ENCODE measurements around the gene MRPL37.
"Not testable (repeated sequence)": the region's sequence is repeated elsewhere in the genome, so short reads cannot be mapped to it uniquely, and the experiment has no call there.

MRPL37 gene

GRCh38 chr1:54172614-54173599 lies 27.1 kb upstream of the MRPL37 start:
- no peak for DNase-seq

- DNase-seq: no peak
Observed at GRCh38 chr1:54173681-54174080, 26.3 kb upstream of the MRPL37 start.

GRCh38 chr1:54174106-54174505 lies 25.9 kb upstream of the MRPL37 start:
- DNase-seq: no peak

- DNase-seq: no peak
Observed at GRCh38 chr1:54176621-54177327, 23.2 kb upstream of the MRPL37 start.

GRCh38 chr1:54177726-54178125 lies 22.2 kb upstream of the MRPL37 start:
- DNase-seq: no peak

- no peak for DNase-seq
Observed at GRCh38 chr1:54178296-54179070, 21.5 kb upstream of the MRPL37 start.

- DNase-seq: no peak
Observed at GRCh38 chr1:54180701-54181360, 19.1 kb upstream of the MRPL37 start.

GRCh38 chr1:54186056-54186455 lies 13.9 kb upstream of the MRPL37 start:
- no peak for DNase-seq

GRCh38 chr1:54188291-54188690 lies 11.7 kb upstream of the MRPL37 start:
- DNase-seq: no peak

GRCh38 chr1:54190526-54190925 lies 9.4 kb upstream of the MRPL37 start:
- no peak for DNase-seq

- DNase-seq: no peak
Observed at GRCh38 chr1:54191525-54191924, 8.4 kb upstream of the MRPL37 start.

GRCh38 chr1:54193453-54193852 lies 6.5 kb upstream of the MRPL37 start:
- no peak for DNase-seq

- DNase-seq: peak; percentile 27
Observed at GRCh38 chr1:54199151-54199764, 709 bp upstream of the MRPL37 start.

GRCh38 chr1:54200519-54200997 lies 591 bp downstream of the MRPL37 start:
- peak; percentile 38 for DNase-seq

GRCh38 chr1:54204199-54204598 lies 4.2 kb downstream of the MRPL37 start:
- no peak for DNase-seq

- no peak for DNase-seq
Observed at GRCh38 chr1:54207287-54207686, 7.3 kb downstream of the MRPL37 start.

- DNase-seq: not testable (repeated sequence)
Observed at GRCh38 chr1:54207896-54208295, 7.9 kb downstream of the MRPL37 start.

- peak; percentile 97 for DNase-seq
Observed at GRCh38 chr1:54212872-54213271, 12.9 kb downstream of the MRPL37 start.

- peak; percentile 92 for DNase-seq
Observed at GRCh38 chr1:54215523-54215922, 15.6 kb downstream of the MRPL37 start.

- DNase-seq: no peak
Observed at GRCh38 chr1:54218883-54219687, 19.1 kb downstream of the MRPL37 start.

GRCh38 chr1:54219688-54220003 lies 19.7 kb downstream of the MRPL37 start:
- no peak for DNase-seq
